Chondrocyte (in vitro differentiated cells): ENCODE data around the gene GUK1. TPM values are rescaled to one million over a fixed set of nuclear protein-coding genes. Genes with fewer than 3 reads are reported as not detected.

Experiments used
- DNase-seq: peaks from one replicate; pipeline ENCODE4 v3.0.0; 2021; ENCODE audit warnings: mixed read lengths, low spot score
- H3K27ac Mint-ChIP-seq: one replicate; pipeline ENCODE4 v1.8.0; 2021; ENCODE audit warnings: mild to moderate bottlenecking, moderate library complexity, mixed read lengths; ENCODE audit not compliant: unreplicated experiment
- H3K27me3 Mint-ChIP-seq: 2 replicates; pipeline ENCODE4 v1.8.0; 2021; ENCODE audit warnings: low read depth, mixed read lengths
- H3K36me3 Mint-ChIP-seq: 2 replicates; pipeline ENCODE4 v1.8.0; 2021; ENCODE audit warnings: low read depth, mixed read lengths
- H3K4me1 Mint-ChIP-seq: 2 replicates; pipeline ENCODE4 v1.8.0; 2021; ENCODE audit warnings: low read depth, mild to moderate bottlenecking, mixed read lengths
- H3K4me3 Mint-ChIP-seq: one replicate; pipeline ENCODE4 v1.8.0; 2021; ENCODE audit warnings: mild to moderate bottlenecking, moderate library complexity, mixed read lengths; ENCODE audit not compliant: unreplicated experiment
- H3K9me3 Mint-ChIP-seq: 2 replicates; pipeline ENCODE4 v1.8.0; 2021; ENCODE audit warnings: low read depth, mixed read lengths
- total RNA-seq: library from RNA; stranded (reverse); gene quantifications from 3 replicates; pipeline ENCODE4 v1.2.1, GENCODE V29; 2021
- TF ChIP-seq, protein P1 (sequence below): fragments of 200-600 bp; sonication (generic); IDR thresholded peaks from 2 replicates; pipeline ENCODE4 v1.5.0; 2021; ENCODE audit warnings: antibody characterized with exemption, mild to moderate bottlenecking, moderate library complexity

Gene GUK1
- total RNA-seq, 1 donor from 2014 or later, result 196 TPM

- Mint-ChIP-seq H3K36me3 (no peaks in the 10 kb centered on the region), H3K27ac (no peak overlapping the region), H3K4me1 (peaks cover 7% of the 10 kb centered on the region), H3K27me3 (peaks cover 20% of the 10 kb centered on the region), H3K9me3 (no peaks in the 10 kb centered on the region), H3K4me3 (no peak overlapping the region)
- TF ChIP-seq, protein P1, sequence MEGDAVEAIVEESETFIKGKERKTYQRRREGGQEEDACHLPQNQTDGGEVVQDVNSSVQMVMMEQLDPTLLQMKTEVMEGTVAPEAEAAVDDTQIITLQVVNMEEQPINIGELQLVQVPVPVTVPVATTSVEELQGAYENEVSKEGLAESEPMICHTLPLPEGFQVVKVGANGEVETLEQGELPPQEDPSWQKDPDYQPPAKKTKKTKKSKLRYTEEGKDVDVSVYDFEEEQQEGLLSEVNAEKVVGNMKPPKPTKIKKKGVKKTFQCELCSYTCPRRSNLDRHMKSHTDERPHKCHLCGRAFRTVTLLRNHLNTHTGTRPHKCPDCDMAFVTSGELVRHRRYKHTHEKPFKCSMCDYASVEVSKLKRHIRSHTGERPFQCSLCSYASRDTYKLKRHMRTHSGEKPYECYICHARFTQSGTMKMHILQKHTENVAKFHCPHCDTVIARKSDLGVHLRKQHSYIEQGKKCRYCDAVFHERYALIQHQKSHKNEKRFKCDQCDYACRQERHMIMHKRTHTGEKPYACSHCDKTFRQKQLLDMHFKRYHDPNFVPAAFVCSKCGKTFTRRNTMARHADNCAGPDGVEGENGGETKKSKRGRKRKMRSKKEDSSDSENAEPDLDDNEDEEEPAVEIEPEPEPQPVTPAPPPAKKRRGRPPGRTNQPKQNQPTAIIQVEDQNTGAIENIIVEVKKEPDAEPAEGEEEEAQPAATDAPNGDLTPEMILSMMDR, result no peak
- no peak for DNase-seq
Measured at GRCh38 chr1:228134591-228134990, 5.5 kb upstream of the GUK1 start.

DNA sequence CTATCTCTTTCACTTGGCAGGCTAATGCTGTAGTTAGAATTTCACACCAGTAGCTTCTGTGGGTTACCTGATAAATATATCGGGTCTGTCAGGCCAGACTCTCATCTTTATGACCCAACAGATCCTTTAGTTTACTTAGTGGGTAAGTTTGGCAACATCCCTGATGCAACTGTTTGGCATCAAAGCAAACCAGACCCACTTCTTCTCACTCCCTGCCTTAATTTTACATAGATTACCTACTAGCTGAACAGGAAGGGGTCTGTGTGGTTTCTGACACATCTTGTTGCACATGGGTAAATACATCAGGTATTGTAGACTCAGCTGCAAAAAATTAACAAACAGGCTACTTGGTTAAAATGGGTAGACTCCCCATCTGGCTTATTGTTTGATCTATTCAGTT is 3.2 kb upstream of the GUK1 start:
- Mint-ChIP-seq H3K36me3 (no peaks in the 10 kb centered on the region), H3K9me3 (no peaks in the 10 kb centered on the region), H3K4me3 (no peak overlapping the region), H3K27me3 (peaks cover 20% of the 10 kb centered on the region), H3K4me1 (peaks cover 11% of the 10 kb centered on the region), H3K27ac (no peak overlapping the region)
- no peak for DNase-seq
- TF ChIP-seq, protein P1, result no peak

GRCh38 chr1:228139406-228139930 is 611 bp upstream of the GUK1 start:
- TF ChIP-seq, protein P1, result no peak
- Mint-ChIP-seq H3K4me1 (peaks cover 32% of the 10 kb centered on the region), H3K36me3 (no peaks in the 10 kb centered on the region), H3K27me3 (peaks cover 14% of the 10 kb centered on the region), H3K4me3 (peak overlapping the region; percentile 91), H3K27ac (peak overlapping the region; percentile 93), H3K9me3 (no peaks in the 10 kb centered on the region)
- DNase-seq, result no peak

- TF ChIP-seq, protein P1, result no peak
- H3K36me3 Mint-ChIP-seq, result no peaks in the 10 kb centered on the region
- no peak for DNase-seq
- peaks cover 32% of the 10 kb centered on the region for H3K4me1 Mint-ChIP-seq
- peak overlapping the region; percentile 93 for H3K27ac Mint-ChIP-seq
- peak overlapping the region; percentile 91 for H3K4me3 Mint-ChIP-seq
- H3K27me3 Mint-ChIP-seq, result peaks cover 5% of the 10 kb centered on the region
- H3K9me3 Mint-ChIP-seq, result no peaks in the 10 kb centered on the region
Measured at GRCh38 chr1:228140724-228141225, 696 bp downstream of the GUK1 start.

DNA sequence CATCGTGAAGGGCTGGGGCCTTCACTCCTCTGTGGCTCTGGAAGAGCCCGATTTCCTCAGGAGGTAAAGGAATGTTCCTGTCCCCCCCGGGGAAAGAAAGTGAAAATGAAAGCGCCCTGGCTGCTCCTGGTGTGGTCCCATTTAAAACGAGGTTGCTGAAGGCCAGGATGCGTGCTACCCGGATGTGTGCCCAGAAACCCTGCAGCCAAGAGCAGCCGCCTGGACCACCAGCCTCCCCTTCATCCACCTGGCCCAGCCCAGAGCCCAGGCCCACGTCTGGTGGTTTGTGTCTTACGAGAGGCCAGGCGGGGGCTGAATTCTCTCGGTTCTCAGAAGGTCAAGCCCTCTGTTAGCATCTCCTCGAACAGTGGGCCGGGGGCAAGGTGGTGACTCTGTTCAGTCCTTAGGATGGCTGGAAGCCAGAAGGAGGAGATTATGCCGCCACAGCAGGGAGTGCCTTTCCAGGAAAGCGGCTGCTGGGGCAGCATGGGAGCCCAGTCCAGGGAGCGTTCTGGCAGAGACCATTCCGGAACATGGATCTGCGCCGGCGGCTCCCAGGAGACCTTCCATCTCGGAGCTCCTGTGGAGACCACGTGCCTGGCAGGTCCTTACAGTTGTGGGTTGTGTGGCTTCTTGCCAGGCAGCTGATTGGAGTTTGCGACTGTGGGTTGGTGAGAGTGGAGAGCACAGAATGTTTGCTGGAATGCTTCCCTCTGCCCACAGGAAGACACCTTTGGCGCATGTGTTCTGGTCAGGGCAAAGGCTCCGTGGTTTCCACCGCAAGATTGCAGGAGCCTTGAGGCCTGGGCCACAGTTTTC is 1.4 kb downstream of the GUK1 start:
- H3K27me3 Mint-ChIP-seq, result no peaks in the 10 kb centered on the region
- no peaks in the 10 kb centered on the region for H3K9me3 Mint-ChIP-seq
- TF ChIP-seq, protein P1, result no peak
- no peaks in the 10 kb centered on the region for H3K36me3 Mint-ChIP-seq
- DNase-seq, result peak; percentile 90
- peak overlapping the region; percentile 91 for H3K4me3 Mint-ChIP-seq
- peaks cover 32% of the 10 kb centered on the region for H3K4me1 Mint-ChIP-seq
- H3K27ac Mint-ChIP-seq, result peak overlapping the region; percentile 93
